Measurements from ENCODE around the gene DAW1.
"Not testable (repeated sequence)": the region's sequence is repeated elsewhere in the genome, so short reads cannot be mapped to it uniquely, and the experiment has no call there.

The DAW1 gene, protein sequence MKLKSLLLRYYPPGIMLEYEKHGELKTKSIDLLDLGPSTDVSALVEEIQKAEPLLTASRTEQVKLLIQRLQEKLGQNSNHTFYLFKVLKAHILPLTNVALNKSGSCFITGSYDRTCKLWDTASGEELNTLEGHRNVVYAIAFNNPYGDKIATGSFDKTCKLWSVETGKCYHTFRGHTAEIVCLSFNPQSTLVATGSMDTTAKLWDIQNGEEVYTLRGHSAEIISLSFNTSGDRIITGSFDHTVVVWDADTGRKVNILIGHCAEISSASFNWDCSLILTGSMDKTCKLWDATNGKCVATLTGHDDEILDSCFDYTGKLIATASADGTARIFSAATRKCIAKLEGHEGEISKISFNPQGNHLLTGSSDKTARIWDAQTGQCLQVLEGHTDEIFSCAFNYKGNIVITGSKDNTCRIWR

GRCh38 chr2:227871375-227871791, at the start of gene DAW1:
DAW1 (plus strand) TSS chr2:227871631; CDS start chr2:227871690, 59 bp downstream.
- no peak within 1 kb of the TSS for H3K27ac Mint-ChIP-seq
- DNase-seq = peak; percentile 17
- ATAC-seq (replicated peaks) = peak; percentile 68 to 88

GRCh38 chr2:227822416-227823003, 48.9 kb upstream of the DAW1 start:
- Mint-ChIP-seq H3K27ac (no peak overlapping the region), H3K4me1 (no peaks in the 10 kb centered on the region), H3K36me3 (no peaks in the 10 kb centered on the region)

More at GRCh38 chr2:227871375-227871791, at the start of gene DAW1:
- Mint-ChIP-seq H3K27me3 (peaks cover 37 to 45% of the 10 kb centered on the region in 2 donors), H3K4me1 (no peaks in the 10 kb centered on the region), H3K9me3 (peaks cover 2 to 4% of the 10 kb centered on the region in 2 donors), H3K4me3 (peak within 1 kb of the TSS; percentile 23 to 43), H3K36me3 (no peaks in the 10 kb centered on the region)

DNA sequence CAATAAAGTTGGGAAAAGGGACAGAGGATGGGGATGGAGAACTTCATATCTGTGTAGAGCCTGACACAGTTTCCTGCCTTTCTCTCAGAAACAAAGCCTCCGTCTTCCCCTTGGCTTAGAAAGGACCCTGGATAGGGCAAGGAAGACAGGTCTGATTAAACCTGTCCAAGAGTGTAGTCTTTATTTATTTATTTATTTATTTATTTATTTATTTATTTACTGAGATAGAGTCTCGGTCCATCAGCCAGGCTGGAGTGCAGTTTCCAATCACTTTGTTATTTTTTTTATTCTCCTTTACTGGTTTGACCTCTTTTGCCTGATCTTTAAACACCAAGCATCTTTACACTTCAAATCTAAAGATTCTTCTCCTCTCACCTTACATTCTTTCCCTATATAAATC, 47.5 kb upstream of the DAW1 start:
- ATAC-seq (replicated peaks) (no peak), DNase-seq (no peak)
- H3K36me3 Mint-ChIP-seq = no peaks in the 10 kb centered on the region
- no peak overlapping the region for H3K4me3 Mint-ChIP-seq
- peaks cover 12 to 16% of the 10 kb centered on the region in 2 donors for H3K27me3 Mint-ChIP-seq
- H3K9me3 Mint-ChIP-seq = no peaks in the 10 kb centered on the region
- H3K4me1 Mint-ChIP-seq = no peaks in the 10 kb centered on the region
- H3K27ac Mint-ChIP-seq = no peak overlapping the region

More at GRCh38 chr2:227822416-227823003, 48.9 kb upstream of the DAW1 start:
- Mint-ChIP-seq H3K9me3 (no peaks in the 10 kb centered on the region), H3K27me3 (peaks cover 12 to 25% of the 10 kb centered on the region in 2 donors), H3K4me3 (no peak overlapping the region)
- no peak for DNase-seq
- no peak for ATAC-seq (replicated peaks)

DNA sequence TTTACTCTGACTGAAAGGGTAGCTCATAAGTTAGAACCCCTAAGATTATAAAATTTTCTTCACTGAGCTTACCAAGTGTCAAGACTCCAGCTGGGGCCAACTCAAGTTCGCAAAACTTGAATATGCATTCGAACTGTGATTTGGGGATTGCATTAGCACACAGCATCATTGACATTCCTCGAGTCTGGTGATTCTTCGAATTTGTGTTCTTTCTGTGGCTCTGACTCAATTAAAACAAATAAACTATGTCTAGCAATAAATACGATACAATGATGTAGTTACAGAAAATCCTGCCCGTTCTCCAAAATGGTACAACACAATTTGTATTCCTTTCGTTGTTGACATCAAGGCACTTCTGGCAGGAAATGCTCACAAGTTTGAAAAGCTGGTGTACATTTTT, 46.7 kb upstream of the DAW1 start:
- no peak overlapping the region for H3K27ac Mint-ChIP-seq

GRCh38 chr2:227826019-227826521, 45.4 kb upstream of the DAW1 start:
- Mint-ChIP-seq H3K4me3 (no peak overlapping the region), H3K27me3 (peaks cover 5 to 16% of the 10 kb centered on the region in 2 donors), H3K27ac (no peak overlapping the region), H3K4me1 (no peaks in the 10 kb centered on the region), H3K36me3 (no peaks in the 10 kb centered on the region), H3K9me3 (no peaks in the 10 kb centered on the region)
- no peak for DNase-seq
- no peak for ATAC-seq (replicated peaks)

More for the DNA sequence above, 46.7 kb upstream of the DAW1 start:
- Mint-ChIP-seq H3K4me3 (no peak overlapping the region), H3K27me3 (peaks cover 12 to 16% of the 10 kb centered on the region in 2 donors), H3K36me3 (no peaks in the 10 kb centered on the region), H3K9me3 (no peaks in the 10 kb centered on the region), H3K4me1 (no peaks in the 10 kb centered on the region)
- no peak for DNase-seq
- no peak for ATAC-seq (replicated peaks)

DNA sequence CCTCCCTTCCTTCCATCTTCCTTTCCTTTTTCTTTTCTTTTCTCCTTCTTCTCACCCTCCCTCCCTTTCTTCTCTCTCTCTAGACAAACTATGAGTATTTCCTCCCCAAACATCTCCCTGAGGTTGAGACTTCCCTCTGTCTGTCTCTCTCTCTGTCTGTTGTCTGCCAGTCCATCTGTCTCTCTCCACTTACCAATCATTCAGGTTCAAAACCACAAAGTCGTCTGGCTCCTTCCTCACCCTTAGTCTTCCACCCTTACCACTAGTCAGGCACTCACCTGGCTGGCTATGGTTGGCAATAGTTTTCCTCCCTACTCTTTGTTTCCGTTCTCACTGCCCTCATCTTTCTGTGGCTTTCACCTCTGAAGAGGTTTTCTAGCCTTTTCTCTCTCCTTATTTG, 44.9 kb upstream of the DAW1 start:
- Mint-ChIP-seq H3K36me3 (no peaks in the 10 kb centered on the region), H3K27ac (no peak overlapping the region), H3K4me1 (no peaks in the 10 kb centered on the region), H3K4me3 (no peak overlapping the region), H3K9me3 (no peaks in the 10 kb centered on the region), H3K27me3 (peaks cover under 1 to 11% of the 10 kb centered on the region in 2 donors)
- DNase-seq (no peak), ATAC-seq (replicated peaks) (no peak)

GRCh38 chr2:227827143-227827542, 44.3 kb upstream of the DAW1 start:
- DNase-seq (no peak), ATAC-seq (replicated peaks) (no peak)
- Mint-ChIP-seq H3K27me3 (peaks cover 0 to 11% of the 10 kb centered on the region in 2 donors), H3K36me3 (no peaks in the 10 kb centered on the region), H3K9me3 (no peaks in the 10 kb centered on the region), H3K4me3 (no peak overlapping the region), H3K27ac (no peak overlapping the region), H3K4me1 (no peaks in the 10 kb centered on the region)

- peaks cover 0 to 8% of the 10 kb centered on the region in 2 donors for H3K27me3 Mint-ChIP-seq
- no peak for ATAC-seq (replicated peaks)
- H3K4me3 Mint-ChIP-seq = no peak overlapping the region
- no peak overlapping the region for H3K27ac Mint-ChIP-seq
- H3K36me3 Mint-ChIP-seq = no peaks in the 10 kb centered on the region
- H3K9me3 Mint-ChIP-seq = no peaks in the 10 kb centered on the region
- H3K4me1 Mint-ChIP-seq = no peaks in the 10 kb centered on the region
- DNase-seq = no peak
Observed at GRCh38 chr2:227828477-227828912, 42.9 kb upstream of the DAW1 start.

GRCh38 chr2:227829337-227829736, 42.1 kb upstream of the DAW1 start:
- Mint-ChIP-seq H3K9me3 (no peaks in the 10 kb centered on the region), H3K27ac (no peak overlapping the region), H3K27me3 (peaks cover 0 to 8% of the 10 kb centered on the region in 2 donors), H3K36me3 (no peaks in the 10 kb centered on the region), H3K4me1 (no peaks in the 10 kb centered on the region), H3K4me3 (no peak overlapping the region)
- peak in 1 of 2 donors; percentile 54 for ATAC-seq (replicated peaks)
- no peak for DNase-seq

DNA sequence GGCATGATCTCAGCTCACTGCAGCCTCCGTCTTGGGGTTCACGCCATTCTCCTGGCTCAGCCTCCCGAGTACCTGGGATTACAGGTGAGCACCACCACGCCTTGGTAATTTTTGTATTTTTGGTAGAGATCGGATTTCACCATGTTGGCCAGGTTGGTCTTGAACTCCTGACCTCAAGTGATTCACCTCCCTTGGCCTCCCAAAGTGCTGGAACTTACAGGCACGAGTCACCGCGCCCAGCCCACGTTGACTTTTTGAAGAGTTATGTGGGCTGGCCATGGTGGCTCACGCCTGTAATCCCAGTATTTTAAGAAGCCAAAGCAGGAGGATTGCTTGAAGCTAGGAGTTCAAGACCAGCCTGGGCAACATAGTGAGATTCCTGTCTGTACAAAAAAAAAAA, 37.0 kb upstream of the DAW1 start:
- Mint-ChIP-seq H3K36me3 (no peaks in the 10 kb centered on the region), H3K9me3 (peaks cover 0 to 5% of the 10 kb centered on the region in 2 donors), H3K4me3 (no peak overlapping the region), H3K27me3 (peaks cover 0 to 13% of the 10 kb centered on the region in 2 donors), H3K27ac (no peak overlapping the region), H3K4me1 (no peaks in the 10 kb centered on the region)
- no peak for DNase-seq
- ATAC-seq (replicated peaks) = no peak

- ATAC-seq (replicated peaks) = no peak
- no peaks in the 10 kb centered on the region for H3K36me3 Mint-ChIP-seq
- H3K4me3 Mint-ChIP-seq = no peak overlapping the region
- peaks cover 0 to 5% of the 10 kb centered on the region in 2 donors for H3K9me3 Mint-ChIP-seq
- H3K27ac Mint-ChIP-seq = no peak overlapping the region
- H3K27me3 Mint-ChIP-seq = peaks cover 0 to 13% of the 10 kb centered on the region in 2 donors
- H3K4me1 Mint-ChIP-seq = no peaks in the 10 kb centered on the region
- no peak for DNase-seq
Observed at GRCh38 chr2:227834916-227835650, 36.3 kb upstream of the DAW1 start.

DNA sequence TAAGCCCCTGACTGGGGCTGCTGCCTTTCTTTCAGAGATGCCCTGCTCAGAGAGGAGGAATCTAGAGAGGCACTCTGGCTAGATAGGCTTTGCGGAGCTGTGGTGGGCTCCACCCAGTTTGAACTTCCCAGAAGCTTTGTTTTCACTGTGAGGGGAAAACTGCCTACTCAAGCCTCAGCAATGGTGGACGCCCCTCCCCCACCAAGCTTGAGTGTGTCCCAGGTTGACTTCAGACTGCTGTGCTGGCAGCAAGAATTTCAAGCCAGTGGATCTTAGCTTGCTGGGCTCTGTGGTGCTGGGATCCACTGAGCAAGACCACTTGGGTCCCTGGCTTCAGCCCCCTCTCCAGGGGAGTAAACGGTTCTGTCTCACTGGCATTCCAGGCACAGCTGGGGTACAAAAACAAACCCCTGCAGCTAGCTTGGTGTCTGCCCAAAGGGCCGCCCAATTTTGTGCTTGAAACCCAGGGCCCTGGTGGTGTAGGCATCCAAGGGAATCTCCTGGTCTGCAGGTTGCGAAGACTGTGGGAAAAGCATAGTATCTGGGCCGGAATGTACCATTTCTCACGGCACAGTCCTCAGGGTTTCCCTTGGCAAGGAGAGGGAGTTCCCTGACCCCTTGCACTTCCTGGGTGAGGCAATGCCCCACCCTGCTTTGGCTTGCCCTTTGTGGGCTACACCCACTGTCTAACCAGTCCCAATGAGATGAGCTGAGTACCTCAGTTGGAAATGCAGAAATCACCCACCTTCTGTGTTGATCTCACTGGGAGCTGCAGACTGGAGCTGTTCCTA, 31.9 kb upstream of the DAW1 start:
- H3K9me3 Mint-ChIP-seq; H3K4me1 Mint-ChIP-seq; H3K4me3 Mint-ChIP-seq; ATAC-seq (replicated peaks); H3K27ac Mint-ChIP-seq; H3K36me3 Mint-ChIP-seq; DNase-seq: not testable (repeated sequence)
- H3K27me3 Mint-ChIP-seq = peaks cover 0 to 13% of the 10 kb centered on the region in 2 donors

DNA sequence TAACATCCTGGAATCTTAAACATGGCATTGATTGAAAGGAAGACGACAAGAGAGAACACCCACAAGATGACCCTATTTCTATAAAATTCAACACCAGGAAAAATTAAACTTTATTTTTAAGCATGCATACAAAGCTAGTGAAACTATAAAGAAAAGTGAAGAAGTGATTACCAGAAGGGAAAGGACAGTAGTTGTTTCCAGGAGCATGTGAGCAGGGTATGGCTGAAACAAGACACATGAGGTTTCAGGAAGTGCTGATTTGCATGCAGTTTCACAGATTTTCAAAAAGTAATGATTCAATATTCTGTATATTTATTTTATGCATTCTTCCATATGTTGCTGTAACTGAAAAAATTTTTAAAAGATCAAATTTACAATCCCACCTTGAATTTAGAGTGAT, 24.6 kb upstream of the DAW1 start:
- Mint-ChIP-seq H3K9me3 (peaks cover 0 to 3% of the 10 kb centered on the region in 2 donors), H3K4me1 (no peaks in the 10 kb centered on the region), H3K27ac (no peak overlapping the region), H3K27me3 (no peaks in the 10 kb centered on the region), H3K4me3 (no peak overlapping the region), H3K36me3 (no peaks in the 10 kb centered on the region)
- ATAC-seq (replicated peaks) (no peak), DNase-seq (no peak)

All from stimulated activated naive B cell treated with anti-CD40 and anti-IgM and Interleukin-4, amounts not matched to agents 10 μg/mL and 1 μg/mL and 100 μg/mL, for 72 hours (primary cell).